ENCODE measurements around the gene ZNF691.

GRCh38 chr1:42860339-42861013, 14.1 kb downstream of the ZNF691 start:
- no peak for TF ChIP-seq POLR2A (IDR thresholded peaks at IDR 0.05; ENCODE audit: low read depth, low read length)
- TF ChIP-seq, protein P1, sequence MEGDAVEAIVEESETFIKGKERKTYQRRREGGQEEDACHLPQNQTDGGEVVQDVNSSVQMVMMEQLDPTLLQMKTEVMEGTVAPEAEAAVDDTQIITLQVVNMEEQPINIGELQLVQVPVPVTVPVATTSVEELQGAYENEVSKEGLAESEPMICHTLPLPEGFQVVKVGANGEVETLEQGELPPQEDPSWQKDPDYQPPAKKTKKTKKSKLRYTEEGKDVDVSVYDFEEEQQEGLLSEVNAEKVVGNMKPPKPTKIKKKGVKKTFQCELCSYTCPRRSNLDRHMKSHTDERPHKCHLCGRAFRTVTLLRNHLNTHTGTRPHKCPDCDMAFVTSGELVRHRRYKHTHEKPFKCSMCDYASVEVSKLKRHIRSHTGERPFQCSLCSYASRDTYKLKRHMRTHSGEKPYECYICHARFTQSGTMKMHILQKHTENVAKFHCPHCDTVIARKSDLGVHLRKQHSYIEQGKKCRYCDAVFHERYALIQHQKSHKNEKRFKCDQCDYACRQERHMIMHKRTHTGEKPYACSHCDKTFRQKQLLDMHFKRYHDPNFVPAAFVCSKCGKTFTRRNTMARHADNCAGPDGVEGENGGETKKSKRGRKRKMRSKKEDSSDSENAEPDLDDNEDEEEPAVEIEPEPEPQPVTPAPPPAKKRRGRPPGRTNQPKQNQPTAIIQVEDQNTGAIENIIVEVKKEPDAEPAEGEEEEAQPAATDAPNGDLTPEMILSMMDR (IDR thresholded peaks at IDR 0.05; ENCODE audit: extremely low read depth in 1 of 2, insufficient read depth in 1 of 2, low read depth in 1 of 2, low read length in 2 of 2), result no peak
- TF ChIP-seq POLR2AphosphoS5 (IDR thresholded peaks at IDR 0.05; ENCODE audit: insufficient read depth, low read depth, low read length), result no peak

Measured in endothelial cell of umbilical vein (primary cell).